Skeletal muscle tissue (tissue), 5 donors: ENCODE data around the gene ZNF528. TPM values are rescaled to one million over a fixed set of nuclear protein-coding genes. Genes with fewer than 3 reads are reported as not detected.
A peak's percentile ranks its signal among the peaks of the same experiment; 100 is the strongest.

Experiments used
- H3K27ac ChIP-seq: one replicate; pipeline ENCODE4 v1.7.0; 2013; ENCODE audit warnings: mild to moderate bottlenecking, low read depth, low read length, inconsistent platforms
- H3K27me3 ChIP-seq, 3 donors: one replicate each; pipeline ENCODE4 v1.7.0; 2013; ENCODE audit warnings: low read length in 3 of 3; ENCODE audit not compliant: control insufficient read depth in 3 of 3, insufficient read depth in 3 of 3
- H3K36me3 ChIP-seq, 3 donors: one replicate each; pipeline ENCODE4 v1.7.0; 2013; ENCODE audit warnings: low read length in 3 of 3; ENCODE audit not compliant: control insufficient read depth in 3 of 3, insufficient read depth in 3 of 3
- H3K4me1 ChIP-seq, 3 donors: one replicate each; pipeline ENCODE4 v1.7.0; 2013; ENCODE audit warnings: low read length in 3 of 3, mild to moderate bottlenecking in 3 of 3; ENCODE audit not compliant: control insufficient read depth in 3 of 3, insufficient read depth in 3 of 3
- H3K4me3 ChIP-seq, 3 donors: one replicate each; pipeline ENCODE4 v1.7.0; 2013; ENCODE audit warnings: low read length in 3 of 3
- H3K9ac ChIP-seq, 3 donors: one replicate each; pipeline ENCODE4 v1.7.0; 2013; ENCODE audit warnings: low read length in 3 of 3, mild to moderate bottlenecking in 3 of 3, moderate library complexity in 2 of 3, low read depth in 1 of 3
- H3K9me3 ChIP-seq, 3 donors: one replicate each; pipeline ENCODE4 v1.7.0; 2013; ENCODE audit warnings: low read length in 3 of 3; ENCODE audit not compliant: control insufficient read depth in 3 of 3
- small RNA-seq: library from RNA; depleted of rRNA; stranded (forward); fragments of <200 nt; gene quantifications from one replicate; pipeline ENCODE3, GENCODE V24; 2014
- total RNA-seq: library from RNA; depleted of rRNA; stranded (reverse); fragments of >200 nt; gene quantifications from one replicate; pipeline ENCODE4 v1.2.3, GENCODE V29; 2014
- donor health status: Osteomylitis.

ZNF528 gene
- total RNA-seq, 1 donor from 2014 or later = 14.1 TPM

GRCh38 chr19:52428937-52429336 lies 31.3 kb downstream of the ZNF528 start, which contains the start of gene ZNF534:
Gene ZNF534 (plus strand): TSS chr19:52429148. CDS start chr19:52431475, 2,327 bp downstream.
- H3K4me3 ChIP-seq = no peak within 1 kb of the TSS
- H3K9ac ChIP-seq = no peak within 1 kb of the TSS
- no peaks in the 10 kb centered on the region for H3K27me3 ChIP-seq
- no peaks in the 10 kb centered on the region for H3K4me1 ChIP-seq
- peaks cover 0 to 20% (median 13%) of the 10 kb centered on the region in 3 donors for H3K36me3 ChIP-seq
- no peak within 1 kb of the TSS for H3K27ac ChIP-seq
- H3K9me3 ChIP-seq = peaks cover 6 to 13% (median 13%) of the 10 kb centered on the region in 3 donors

- H3K9ac ChIP-seq = no peak overlapping the region
Observed at GRCh38 chr19:52442179-52442578, 44.5 kb downstream of the ZNF528 start.

GRCh38 chr19:52444506-52444905 lies 46.9 kb downstream of the ZNF528 start:
- Histone ChIP-seq H3K9me3 (peaks cover 5 to 12% (median 5%) of the 10 kb centered on the region in 3 donors), H3K36me3 (no peaks in the 10 kb centered on the region), H3K27ac (no peak overlapping the region), H3K4me1 (no peaks in the 10 kb centered on the region), H3K9ac (no peak overlapping the region), H3K27me3 (no peaks in the 10 kb centered on the region), H3K4me3 (no peak overlapping the region)

More at GRCh38 chr19:52442179-52442578, 44.5 kb downstream of the ZNF528 start:
- H3K9me3 ChIP-seq = peaks cover 5 to 12% (median 11%) of the 10 kb centered on the region in 3 donors
- H3K27me3 ChIP-seq = no peaks in the 10 kb centered on the region
- no peak overlapping the region for H3K27ac ChIP-seq
- H3K4me1 ChIP-seq = no peaks in the 10 kb centered on the region
- peaks cover 0 to 11% (median 3%) of the 10 kb centered on the region in 3 donors for H3K36me3 ChIP-seq
- no peak overlapping the region for H3K4me3 ChIP-seq

- Histone ChIP-seq H3K36me3 (peaks cover 0 to 4% (median 3%) of the 10 kb centered on the region in 3 donors), H3K9ac (no peak overlapping the region), H3K9me3 (peaks cover 8 to 25% (median 11%) of the 10 kb centered on the region in 3 donors), H3K27me3 (no peaks in the 10 kb centered on the region), H3K27ac (no peak overlapping the region), H3K4me1 (peaks cover 2 to 8% (median 4%) of the 10 kb centered on the region in 3 donors), H3K4me3 (no peak overlapping the region)
Observed at GRCh38 chr19:52451241-52451640, 53.6 kb downstream of the ZNF528 start.

GRCh38 chr19:52453324-52454094 lies 55.9 kb downstream of the ZNF528 start, which contains the start of gene ZNF578:
Gene ZNF578 (plus strand): TSS chr19:52453553. CDS start chr19:52501846, 48,293 bp downstream.
- Histone ChIP-seq H3K36me3 (peaks cover 15 to 23% (median 15%) of the 10 kb centered on the region in 3 donors), H3K9me3 (peaks cover 13 to 29% (median 15%) of the 10 kb centered on the region in 3 donors), H3K4me3 (peak within 1 kb of the TSS; percentile 76 to 84 (median 80)), H3K9ac (peak within 1 kb of the TSS; percentile 28 to 50 (median 43)), H3K27ac (no peak within 1 kb of the TSS), H3K4me1 (peaks cover 2 to 8% (median 4%) of the 10 kb centered on the region in 3 donors), H3K27me3 (no peaks in the 10 kb centered on the region)

- H3K36me3 ChIP-seq = peaks cover 0 to 9% (median 3%) of the 10 kb centered on the region in 3 donors
- H3K9me3 ChIP-seq = peaks cover 29 to 55% (median 34%) of the 10 kb centered on the region in 3 donors
- peak overlapping the region in 1 of 3 donors; percentile 35 for H3K4me3 ChIP-seq
- H3K27ac ChIP-seq = no peak overlapping the region
- no peaks in the 10 kb centered on the region for H3K4me1 ChIP-seq
- no peak overlapping the region for H3K9ac ChIP-seq
- H3K27me3 ChIP-seq = no peaks in the 10 kb centered on the region
Observed at GRCh38 chr19:52464798-52465470, 67.3 kb downstream of the ZNF528 start.

Small RNA genes within 50 kb of the gene (small RNA-seq; reads per million reads assigned to genes)
- not detected for gene AC010332.1

Other genes starting within 250 kb of the ZNF528 start
- 5.7 TPM for gene ZNF836, start 226.2 kb upstream of the ZNF528 start, total RNA-seq
- 65.8 TPM for gene PPP2R1A, start 207.8 kb upstream of the ZNF528 start, total RNA-seq
- gene ZNF766, start 128.3 kb upstream of the ZNF528 start, total RNA-seq = 8.4 TPM
- 2.6 TPM for gene ZNF480, start 100.7 kb upstream of the ZNF528 start, total RNA-seq
- 5.7 TPM for gene ZNF610, start 61.6 kb upstream of the ZNF528 start, total RNA-seq
- 30.8 TPM for gene ZNF880, start 27.9 kb upstream of the ZNF528 start, total RNA-seq
- gene ZNF534, start 31.3 kb downstream of the ZNF528 start, total RNA-seq = 0.52 TPM
- gene ZNF578, start 55.7 kb downstream of the ZNF528 start, total RNA-seq = 5.7 TPM
- 19.3 TPM for gene ZNF808, start 129.8 kb downstream of the ZNF528 start, total RNA-seq
- 20.9 TPM for gene ZNF701, start 172.4 kb downstream of the ZNF528 start, total RNA-seq
- 29.2 TPM for gene ZNF83, start 240.5 kb downstream of the ZNF528 start, total RNA-seq